ENCODE measurements around the gene CAB39. TPM values are rescaled to one million over a fixed set of nuclear protein-coding genes. Genes with fewer than 3 reads are reported as not detected.

The CAB39 gene
- total RNA-seq, 1 donor from 2014 or later, result 59.0 TPM

DNA sequence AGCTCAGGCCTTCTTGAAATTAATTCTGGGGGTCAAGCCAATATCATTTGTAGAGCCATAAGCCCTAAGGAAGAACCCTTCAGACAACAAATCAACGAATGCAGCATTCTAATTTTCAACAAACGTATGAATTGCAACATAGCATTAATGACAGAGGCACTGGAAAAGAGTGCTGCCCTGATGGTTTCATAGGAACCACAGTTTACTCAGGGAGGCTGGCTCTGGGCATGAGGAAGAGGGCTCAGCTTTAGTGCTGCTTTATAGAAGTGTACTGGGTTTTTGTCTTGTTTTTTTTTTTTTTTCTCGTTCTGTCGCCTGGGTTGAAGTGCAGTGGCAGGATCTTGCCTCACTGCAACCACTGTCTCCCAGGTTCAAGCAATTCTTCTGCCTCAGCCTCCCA is 36.1 kb upstream of the CAB39 start:
- Mint-ChIP-seq H3K4me3 (no peak overlapping the region), H3K9me3 (peaks cover 13% of the 10 kb centered on the region), H3K4me1 (peaks cover 16% of the 10 kb centered on the region), H3K27me3 (ENCODE audit: insufficient read depth, low read depth) (peaks cover 27% of the 10 kb centered on the region), H3K36me3 (no peaks in the 10 kb centered on the region), H3K27ac (peak overlapping the region; percentile 86)
- Histone ChIP-seq H3K9me3 (ENCODE audit: low read depth) (no peaks in the 10 kb centered on the region), H4K20me1 (ENCODE audit: low read depth) (no peaks in the 10 kb centered on the region), H3K36me3 (no peaks in the 10 kb centered on the region), H2AFZ (replicated peaks) (no peak overlapping the region), H3F3A (ENCODE audit: low read depth) (no peaks in the 10 kb centered on the region), H3K79me2 (ENCODE audit: low read depth) (no peaks in the 10 kb centered on the region), H3K4me3 (no peak overlapping the region), H3K4me1 (peaks cover under 1% of the 10 kb centered on the region), H3K4me2 (no peak overlapping the region), H3K9ac (no peak overlapping the region), H3K27ac (no peak overlapping the region), H3K27me3 (no peaks in the 10 kb centered on the region)
- TF ChIP-seq EZH2 (IDR thresholded peaks at IDR 0.05) (no peak), EZH2phosphoT487 (IDR thresholded peaks at IDR 0.05) (no peak)
- DNase-seq (ENCODE audit: low spot score), result no peak

DNA sequence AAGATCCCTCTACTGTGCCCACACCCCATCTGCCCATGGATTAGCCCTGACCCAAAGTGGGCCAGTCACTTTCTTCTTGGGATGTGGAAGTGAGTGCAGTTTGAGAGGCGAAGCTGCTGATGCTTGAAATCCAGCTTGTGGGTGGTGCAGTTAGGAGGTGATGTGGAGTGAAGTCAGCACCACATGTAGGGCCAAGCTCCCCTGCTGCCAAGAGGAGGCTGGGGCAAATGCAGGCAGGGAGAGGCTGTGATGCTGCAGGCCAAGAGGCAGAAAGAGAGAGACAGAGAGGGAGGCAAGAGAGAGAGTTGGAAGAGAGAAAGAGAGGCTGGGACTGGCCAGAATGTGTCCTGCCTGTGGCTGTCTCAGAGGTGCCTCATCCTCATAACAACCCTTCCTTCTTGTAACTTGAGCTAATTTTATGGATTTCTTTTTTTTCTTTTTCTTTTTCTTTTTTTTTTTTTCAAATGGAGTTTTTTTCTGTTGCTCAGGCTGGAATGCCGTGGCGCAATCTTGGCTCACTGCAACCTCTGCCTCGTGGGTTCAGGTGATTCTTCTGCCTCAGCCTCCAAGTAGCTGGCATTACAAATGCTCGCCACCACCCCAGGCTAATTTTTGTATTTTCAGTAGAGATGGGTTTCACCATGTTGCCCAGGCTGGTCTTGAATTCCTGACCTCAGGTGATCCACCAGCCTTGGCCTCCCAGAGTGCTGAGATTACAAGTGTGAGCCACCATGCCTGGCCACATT is 35.3 kb upstream of the CAB39 start:
- H3K27me3 ChIP-seq, result no peaks in the 10 kb centered on the region
- no peak overlapping the region for H3K27ac ChIP-seq
- no peaks in the 10 kb centered on the region for H3F3A ChIP-seq (ENCODE audit: low read depth)
- Mint-ChIP-seq H3K9me3 (peaks cover 13% of the 10 kb centered on the region), H3K4me3 (peak overlapping the region; percentile 5), H3K36me3 (no peaks in the 10 kb centered on the region), H3K27me3 (ENCODE audit: insufficient read depth, low read depth) (peaks cover 27% of the 10 kb centered on the region), H3K27ac (peak overlapping the region; percentile 5), H3K4me1 (peaks cover 16% of the 10 kb centered on the region)
- H4K20me1 ChIP-seq (ENCODE audit: low read depth), result no peaks in the 10 kb centered on the region
- no peaks in the 10 kb centered on the region for H3K79me2 ChIP-seq (ENCODE audit: low read depth)
- H3K9ac ChIP-seq, result no peak overlapping the region
- no peaks in the 10 kb centered on the region for H3K9me3 ChIP-seq (ENCODE audit: low read depth)
- no peak overlapping the region for H3K4me3 ChIP-seq
- H3K36me3 ChIP-seq, result no peaks in the 10 kb centered on the region
- H3K4me2 ChIP-seq, result no peak overlapping the region
- H2AFZ ChIP-seq (replicated peaks), result no peak overlapping the region
- H3K4me1 ChIP-seq, result no peaks in the 10 kb centered on the region
- DNase-seq (ENCODE audit: low spot score), result no peak
- TF ChIP-seq EZH2phosphoT487 (IDR thresholded peaks at IDR 0.05) (no peak), EZH2 (IDR thresholded peaks at IDR 0.05) (no peak)
- TF ChIP-seq, protein P1, sequence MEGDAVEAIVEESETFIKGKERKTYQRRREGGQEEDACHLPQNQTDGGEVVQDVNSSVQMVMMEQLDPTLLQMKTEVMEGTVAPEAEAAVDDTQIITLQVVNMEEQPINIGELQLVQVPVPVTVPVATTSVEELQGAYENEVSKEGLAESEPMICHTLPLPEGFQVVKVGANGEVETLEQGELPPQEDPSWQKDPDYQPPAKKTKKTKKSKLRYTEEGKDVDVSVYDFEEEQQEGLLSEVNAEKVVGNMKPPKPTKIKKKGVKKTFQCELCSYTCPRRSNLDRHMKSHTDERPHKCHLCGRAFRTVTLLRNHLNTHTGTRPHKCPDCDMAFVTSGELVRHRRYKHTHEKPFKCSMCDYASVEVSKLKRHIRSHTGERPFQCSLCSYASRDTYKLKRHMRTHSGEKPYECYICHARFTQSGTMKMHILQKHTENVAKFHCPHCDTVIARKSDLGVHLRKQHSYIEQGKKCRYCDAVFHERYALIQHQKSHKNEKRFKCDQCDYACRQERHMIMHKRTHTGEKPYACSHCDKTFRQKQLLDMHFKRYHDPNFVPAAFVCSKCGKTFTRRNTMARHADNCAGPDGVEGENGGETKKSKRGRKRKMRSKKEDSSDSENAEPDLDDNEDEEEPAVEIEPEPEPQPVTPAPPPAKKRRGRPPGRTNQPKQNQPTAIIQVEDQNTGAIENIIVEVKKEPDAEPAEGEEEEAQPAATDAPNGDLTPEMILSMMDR (IDR thresholded peaks at IDR 0.05), result no peak

DNA sequence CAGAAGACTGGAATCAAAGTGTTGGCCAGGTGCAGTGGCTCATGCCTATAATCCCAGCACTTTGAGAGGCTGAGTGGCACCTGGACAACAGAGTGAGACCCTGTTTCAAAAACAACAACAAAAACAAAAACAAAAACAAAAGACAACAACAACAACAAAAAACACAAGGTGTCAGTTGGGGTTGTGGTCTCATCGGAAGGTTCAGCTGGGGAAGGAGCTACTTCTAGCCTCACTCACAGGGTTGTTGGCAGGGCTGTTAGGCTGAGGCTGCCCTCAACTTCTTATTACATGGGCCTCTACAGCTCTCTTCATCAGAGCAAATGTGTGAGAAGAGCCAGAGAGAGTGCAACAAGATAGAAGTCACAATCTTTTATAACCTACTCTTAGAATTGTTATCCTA is 34.6 kb upstream of the CAB39 start:
- Histone ChIP-seq H3K27me3 (no peaks in the 10 kb centered on the region), H3F3A (ENCODE audit: low read depth) (no peaks in the 10 kb centered on the region), H3K27ac (no peak overlapping the region), H4K20me1 (ENCODE audit: low read depth) (no peaks in the 10 kb centered on the region), H3K4me1 (no peaks in the 10 kb centered on the region), H3K9ac (no peak overlapping the region), H3K36me3 (no peaks in the 10 kb centered on the region), H3K79me2 (ENCODE audit: low read depth) (no peaks in the 10 kb centered on the region), H3K4me3 (no peak overlapping the region), H2AFZ (replicated peaks) (no peak overlapping the region), H3K4me2 (no peak overlapping the region), H3K9me3 (ENCODE audit: low read depth) (no peaks in the 10 kb centered on the region)
- peaks cover 24% of the 10 kb centered on the region for H3K27me3 Mint-ChIP-seq (ENCODE audit: insufficient read depth, low read depth)
- H3K4me1 Mint-ChIP-seq, result peaks cover 16% of the 10 kb centered on the region
- DNase-seq (ENCODE audit: low spot score), result no peak
- H3K27ac Mint-ChIP-seq, result no peak overlapping the region
- TF ChIP-seq, protein P1 (IDR thresholded peaks at IDR 0.05), result no peak
- TF ChIP-seq EZH2 (IDR thresholded peaks at IDR 0.05), result no peak
- TF ChIP-seq EZH2phosphoT487 (IDR thresholded peaks at IDR 0.05), result no peak
- H3K9me3 Mint-ChIP-seq, result peaks cover 13% of the 10 kb centered on the region
- H3K36me3 Mint-ChIP-seq, result no peaks in the 10 kb centered on the region
- no peak overlapping the region for H3K4me3 Mint-ChIP-seq

DNA sequence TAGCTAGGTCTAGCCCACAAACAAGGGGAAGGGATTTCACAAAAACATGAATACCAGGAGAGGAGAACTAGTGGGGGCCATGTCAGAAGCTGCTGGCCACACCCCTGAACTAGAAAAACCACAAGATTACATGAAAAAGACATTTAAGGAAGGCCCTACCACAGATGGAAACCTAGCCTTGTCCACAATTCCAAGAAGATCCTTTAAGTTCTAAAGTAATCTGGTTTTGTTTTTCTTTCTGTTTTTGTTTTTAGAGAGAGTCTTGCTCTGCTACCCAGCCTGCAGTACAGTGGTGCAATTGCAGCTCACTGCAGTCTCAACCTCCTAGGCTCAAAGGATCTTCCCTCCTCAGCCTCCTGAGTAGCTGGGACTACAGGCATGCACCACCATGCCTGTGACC is 34.2 kb upstream of the CAB39 start:
- DNase-seq (ENCODE audit: low spot score), result no peak
- Histone ChIP-seq H3K4me1 (no peaks in the 10 kb centered on the region), H3K9me3 (ENCODE audit: low read depth) (no peaks in the 10 kb centered on the region), H4K20me1 (ENCODE audit: low read depth) (no peaks in the 10 kb centered on the region), H3K9ac (no peak overlapping the region), H3K4me2 (no peak overlapping the region), H3K36me3 (no peaks in the 10 kb centered on the region), H3K27me3 (no peaks in the 10 kb centered on the region), H3K27ac (no peak overlapping the region), H3F3A (ENCODE audit: low read depth) (no peaks in the 10 kb centered on the region), H3K4me3 (no peak overlapping the region), H3K79me2 (ENCODE audit: low read depth) (no peaks in the 10 kb centered on the region), H2AFZ (replicated peaks) (no peak overlapping the region)
- TF ChIP-seq EZH2phosphoT487 (IDR thresholded peaks at IDR 0.05), result no peak
- no peak overlapping the region for H3K27ac Mint-ChIP-seq
- H3K9me3 Mint-ChIP-seq, result peaks cover 13% of the 10 kb centered on the region
- H3K4me1 Mint-ChIP-seq, result peaks cover 16% of the 10 kb centered on the region
- no peaks in the 10 kb centered on the region for H3K36me3 Mint-ChIP-seq
- peaks cover 23% of the 10 kb centered on the region for H3K27me3 Mint-ChIP-seq (ENCODE audit: insufficient read depth, low read depth)
- H3K4me3 Mint-ChIP-seq, result no peak overlapping the region

Data from neural progenitor cell (in vitro differentiated cells).